ENCODE data around the gene HSPA8. TPM values are rescaled to one million over a fixed set of nuclear protein-coding genes. Genes with fewer than 3 reads are reported as not detected.

HSPA8 gene
- polyA plus RNA-seq, 1 donor from 2014 or later: 2,242 TPM

DNA sequence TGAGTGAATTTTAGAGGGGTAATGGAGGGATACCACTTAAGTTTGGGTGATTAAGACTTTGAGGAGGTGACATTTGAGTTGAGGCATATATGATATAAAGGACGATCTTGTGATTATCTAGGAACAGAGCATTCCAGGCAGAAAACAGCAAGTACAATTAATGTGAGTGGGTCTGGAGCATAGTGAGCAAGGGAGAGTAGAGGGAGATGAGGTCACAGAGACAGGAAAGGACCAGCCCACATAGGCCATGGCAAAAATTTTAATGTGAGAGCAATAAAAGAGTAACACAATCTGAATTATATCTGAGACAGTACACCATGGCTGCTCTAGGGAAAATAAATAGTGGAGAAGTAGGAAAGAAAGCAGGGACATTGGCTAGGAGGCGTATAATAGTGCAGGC lies 14.5 kb upstream of the HSPA8 start:
- no peaks in the 10 kb centered on the region for H3F3A ChIP-seq (ENCODE audit: insufficient read depth, low read length, poor library complexity, severe bottlenecking)
- H3K4me2 ChIP-seq (ENCODE audit: low read length): no peak overlapping the region
- no peaks in the 10 kb centered on the region for H4K20me1 ChIP-seq (ENCODE audit: insufficient read depth)
- H3K36me3 ChIP-seq (ENCODE audit: insufficient read depth, low read length): no peaks in the 10 kb centered on the region
- no peak overlapping the region for H3K9ac ChIP-seq (ENCODE audit: low read length)
- no peak overlapping the region for H3K4me3 ChIP-seq (ENCODE audit: low read length)
- TF ChIP-seq, protein P1, sequence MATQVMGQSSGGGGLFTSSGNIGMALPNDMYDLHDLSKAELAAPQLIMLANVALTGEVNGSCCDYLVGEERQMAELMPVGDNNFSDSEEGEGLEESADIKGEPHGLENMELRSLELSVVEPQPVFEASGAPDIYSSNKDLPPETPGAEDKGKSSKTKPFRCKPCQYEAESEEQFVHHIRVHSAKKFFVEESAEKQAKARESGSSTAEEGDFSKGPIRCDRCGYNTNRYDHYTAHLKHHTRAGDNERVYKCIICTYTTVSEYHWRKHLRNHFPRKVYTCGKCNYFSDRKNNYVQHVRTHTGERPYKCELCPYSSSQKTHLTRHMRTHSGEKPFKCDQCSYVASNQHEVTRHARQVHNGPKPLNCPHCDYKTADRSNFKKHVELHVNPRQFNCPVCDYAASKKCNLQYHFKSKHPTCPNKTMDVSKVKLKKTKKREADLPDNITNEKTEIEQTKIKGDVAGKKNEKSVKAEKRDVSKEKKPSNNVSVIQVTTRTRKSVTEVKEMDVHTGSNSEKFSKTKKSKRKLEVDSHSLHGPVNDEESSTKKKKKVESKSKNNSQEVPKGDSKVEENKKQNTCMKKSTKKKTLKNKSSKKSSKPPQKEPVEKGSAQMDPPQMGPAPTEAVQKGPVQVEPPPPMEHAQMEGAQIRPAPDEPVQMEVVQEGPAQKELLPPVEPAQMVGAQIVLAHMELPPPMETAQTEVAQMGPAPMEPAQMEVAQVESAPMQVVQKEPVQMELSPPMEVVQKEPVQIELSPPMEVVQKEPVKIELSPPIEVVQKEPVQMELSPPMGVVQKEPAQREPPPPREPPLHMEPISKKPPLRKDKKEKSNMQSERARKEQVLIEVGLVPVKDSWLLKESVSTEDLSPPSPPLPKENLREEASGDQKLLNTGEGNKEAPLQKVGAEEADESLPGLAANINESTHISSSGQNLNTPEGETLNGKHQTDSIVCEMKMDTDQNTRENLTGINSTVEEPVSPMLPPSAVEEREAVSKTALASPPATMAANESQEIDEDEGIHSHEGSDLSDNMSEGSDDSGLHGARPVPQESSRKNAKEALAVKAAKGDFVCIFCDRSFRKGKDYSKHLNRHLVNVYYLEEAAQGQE (IDR thresholded peaks at IDR 0.05; ENCODE audit: borderline replicate concordance): no peak
- TF ChIP-seq SMC3 (conservative IDR thresholded peaks at IDR 0.05; ENCODE audit: poor library complexity) (no peak), EZH2 (IDR thresholded peaks at IDR 0.05; ENCODE audit: borderline replicate concordance, insufficient read depth, low read length, poor library complexity, severe bottlenecking) (no peak), RAD21 (conservative IDR thresholded peaks at IDR 0.05) (no peak), EP300 (conservative IDR thresholded peaks at IDR 0.05; ENCODE audit: poor library complexity, severe bottlenecking) (no peak), MXI1 (conservative IDR thresholded peaks at IDR 0.05; ENCODE audit: poor library complexity, severe bottlenecking) (no peak), TAF1 (IDR thresholded peaks at IDR 0.05; ENCODE audit: low read depth) (no peak), POLR2AphosphoS5 (IDR thresholded peaks at IDR 0.05) (no peak)
- TF ChIP-seq, protein P2, sequence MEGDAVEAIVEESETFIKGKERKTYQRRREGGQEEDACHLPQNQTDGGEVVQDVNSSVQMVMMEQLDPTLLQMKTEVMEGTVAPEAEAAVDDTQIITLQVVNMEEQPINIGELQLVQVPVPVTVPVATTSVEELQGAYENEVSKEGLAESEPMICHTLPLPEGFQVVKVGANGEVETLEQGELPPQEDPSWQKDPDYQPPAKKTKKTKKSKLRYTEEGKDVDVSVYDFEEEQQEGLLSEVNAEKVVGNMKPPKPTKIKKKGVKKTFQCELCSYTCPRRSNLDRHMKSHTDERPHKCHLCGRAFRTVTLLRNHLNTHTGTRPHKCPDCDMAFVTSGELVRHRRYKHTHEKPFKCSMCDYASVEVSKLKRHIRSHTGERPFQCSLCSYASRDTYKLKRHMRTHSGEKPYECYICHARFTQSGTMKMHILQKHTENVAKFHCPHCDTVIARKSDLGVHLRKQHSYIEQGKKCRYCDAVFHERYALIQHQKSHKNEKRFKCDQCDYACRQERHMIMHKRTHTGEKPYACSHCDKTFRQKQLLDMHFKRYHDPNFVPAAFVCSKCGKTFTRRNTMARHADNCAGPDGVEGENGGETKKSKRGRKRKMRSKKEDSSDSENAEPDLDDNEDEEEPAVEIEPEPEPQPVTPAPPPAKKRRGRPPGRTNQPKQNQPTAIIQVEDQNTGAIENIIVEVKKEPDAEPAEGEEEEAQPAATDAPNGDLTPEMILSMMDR (IDR thresholded peaks at IDR 0.05; ENCODE audit: poor library complexity, severe bottlenecking): no peak
- H3K9me2 ChIP-seq (ENCODE audit: insufficient read depth, low read length): no peaks in the 10 kb centered on the region
- H3K27me3 ChIP-seq (ENCODE audit: insufficient read depth, low read depth, low read length): no peaks in the 10 kb centered on the region
- H3K79me2 ChIP-seq (replicated peaks; ENCODE audit: insufficient read depth, low read length): no peaks in the 10 kb centered on the region
- no peak overlapping the region for H2AFZ ChIP-seq (ENCODE audit: low read depth, low read length)
- H3K27ac ChIP-seq (ENCODE audit: low read length): no peak overlapping the region
- no peaks in the 10 kb centered on the region for H3K9me3 ChIP-seq (ENCODE audit: low read length)

DNA sequence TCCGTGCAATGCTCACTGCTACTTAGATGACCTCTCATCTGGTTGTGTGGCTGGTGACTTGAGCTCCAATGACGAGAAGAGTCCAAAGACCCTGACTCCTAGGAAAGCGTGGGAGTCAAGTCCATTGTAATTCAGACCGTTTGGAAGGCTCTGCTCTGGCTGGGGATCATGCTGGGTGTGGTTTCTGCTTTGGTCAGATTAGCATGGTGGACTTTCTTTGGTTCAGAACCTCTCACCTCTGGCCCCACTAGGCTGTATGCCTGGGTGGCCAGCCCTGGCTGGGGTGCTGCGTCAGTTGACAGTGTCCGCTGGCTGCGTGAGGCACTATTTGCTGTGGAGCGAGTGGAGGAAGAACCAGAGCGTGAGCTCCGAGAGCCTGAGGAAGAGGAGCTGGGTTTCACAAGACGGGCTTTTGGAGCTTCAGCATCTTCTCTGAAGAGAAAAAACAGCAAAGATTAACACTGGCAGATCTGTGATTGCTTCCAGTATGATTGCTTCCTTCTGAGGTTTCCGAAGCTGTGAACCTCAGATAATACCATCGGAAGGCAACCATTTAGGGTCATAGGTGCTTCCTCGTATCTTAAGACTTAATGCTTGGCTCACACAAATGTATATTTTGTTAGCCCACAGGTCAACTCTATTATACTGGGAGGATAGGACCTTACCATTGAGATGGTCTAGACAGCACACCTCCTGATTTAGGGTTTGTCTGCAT lies 11.6 kb upstream of the HSPA8 start:
- Histone ChIP-seq H3K9ac (ENCODE audit: low read length) (no peak overlapping the region), H3K27ac (ENCODE audit: low read length) (no peak overlapping the region), H3K4me3 (ENCODE audit: low read length) (no peak overlapping the region), H3K9me2 (ENCODE audit: insufficient read depth, low read length) (no peaks in the 10 kb centered on the region), H3F3A (ENCODE audit: insufficient read depth, low read length, poor library complexity, severe bottlenecking) (no peaks in the 10 kb centered on the region), H3K9me3 (ENCODE audit: low read length) (no peaks in the 10 kb centered on the region), H4K20me1 (ENCODE audit: insufficient read depth) (no peaks in the 10 kb centered on the region), H3K36me3 (ENCODE audit: insufficient read depth, low read length) (no peaks in the 10 kb centered on the region), H3K79me2 (replicated peaks; ENCODE audit: insufficient read depth, low read length) (no peaks in the 10 kb centered on the region), H2AFZ (ENCODE audit: low read depth, low read length) (no peak overlapping the region), H3K27me3 (ENCODE audit: insufficient read depth, low read depth, low read length) (no peaks in the 10 kb centered on the region), H3K4me2 (ENCODE audit: low read length) (no peak overlapping the region)
- TF ChIP-seq SMC3 (conservative IDR thresholded peaks at IDR 0.05; ENCODE audit: poor library complexity) (no peak), RAD21 (conservative IDR thresholded peaks at IDR 0.05) (no peak), MXI1 (conservative IDR thresholded peaks at IDR 0.05; ENCODE audit: poor library complexity, severe bottlenecking) (no peak), TAF1 (IDR thresholded peaks at IDR 0.05; ENCODE audit: low read depth) (no peak), EP300 (conservative IDR thresholded peaks at IDR 0.05; ENCODE audit: poor library complexity, severe bottlenecking) (no peak), EZH2 (IDR thresholded peaks at IDR 0.05; ENCODE audit: borderline replicate concordance, insufficient read depth, low read length, poor library complexity, severe bottlenecking) (no peak), POLR2AphosphoS5 (IDR thresholded peaks at IDR 0.05) (no peak)
- TF ChIP-seq, protein P2 (IDR thresholded peaks at IDR 0.05; ENCODE audit: poor library complexity, severe bottlenecking): no peak
- TF ChIP-seq, protein P1 (IDR thresholded peaks at IDR 0.05; ENCODE audit: borderline replicate concordance): no peak

Data from neural cell (in vitro differentiated cells).